Caco-2 (cell line): ENCODE data around the gene LRP1B. TPM values are rescaled to one million over a fixed set of nuclear protein-coding genes. Genes with fewer than 3 reads are reported as not detected.
A peak's percentile ranks its signal among the peaks of the same experiment; 100 is the strongest.

ENCODE experiments used
- BruUV-seq: library from RNA; stranded (reverse); fragments of 400-500 nt; replicated peaks from 2 replicates; lab custom pipeline; 2021; lab: Mats Ljungman, UMichigan
- CTCF ChIA-PET: fragments of 300-600 bp; sonication (Branson Sonifier 250); formaldehyde crosslinking; loops from one replicate; lab custom pipeline; 2022; ENCODE audit warnings: antibody characterized with exemption; lab: Charles Lee
- POLR2A ChIA-PET: fragments of 300-600 bp; sonication (Branson Sonifier 250); formaldehyde crosslinking; loops from one replicate; lab custom pipeline; 2022; ENCODE audit warnings: antibody characterized with exemption; lab: Charles Lee
- DNase-seq, 2 experiments: peaks; one replicate each; pipeline versions ENCODE4 v3.0.0 to v3.0.0-alpha.2; 2020 to 2022
- H3K27me3 ChIP-seq: replicated peaks from 2 replicates; pipeline ENCODE4 v1.6.0; 2011; ENCODE audit warnings: low read length; ENCODE audit not compliant: control insufficient read depth, insufficient read depth
- H3K36me3 ChIP-seq: 2 replicates; pipeline ENCODE4 v1.5.1; 2011; ENCODE audit warnings: low read length; ENCODE audit not compliant: control insufficient read depth, insufficient read depth
- H3K4me1 ChIP-seq: fragments of 250-450 bp; sonication (Bioruptor Pico); 2 replicates; pipeline ENCODE4 v1.5.1; 2020; ENCODE audit warnings: mild to moderate bottlenecking
- H3K4me3 ChIP-seq: 2 replicates; pipeline ENCODE4 v1.5.1; 2011; ENCODE audit warnings: low read depth, mild to moderate bottlenecking, control low read depth, low read length
- H3K9me3 ChIP-seq: fragments of 250-450 bp; sonication (Bioruptor Pico); 2 replicates; pipeline ENCODE4 v1.5.1; 2020; ENCODE audit warnings: mild to moderate bottlenecking, moderate library complexity
- H3K27ac Mint-ChIP-seq: one replicate; pipeline ENCODE4 v1.8.0; 2022; ENCODE audit warnings: mixed read lengths; ENCODE audit not compliant: unreplicated experiment
- H3K27me3 Mint-ChIP-seq: one replicate; pipeline ENCODE4 v1.8.0; 2022; ENCODE audit warnings: mixed read lengths; ENCODE audit not compliant: insufficient read depth, unreplicated experiment
- H3K36me3 Mint-ChIP-seq: one replicate; pipeline ENCODE4 v1.8.0; 2022; ENCODE audit warnings: mild to moderate bottlenecking, mixed read lengths; ENCODE audit not compliant: insufficient read depth, unreplicated experiment
- H3K4me1 Mint-ChIP-seq: one replicate; pipeline ENCODE4 v1.8.0; 2022; ENCODE audit warnings: low read depth, mixed read lengths; ENCODE audit not compliant: unreplicated experiment
- H3K4me3 Mint-ChIP-seq: one replicate; pipeline ENCODE4 v1.8.0; 2022; ENCODE audit warnings: mild to moderate bottlenecking, moderate library complexity, mixed read lengths; ENCODE audit not compliant: unreplicated experiment
- H3K9me3 Mint-ChIP-seq: one replicate; pipeline ENCODE4 v1.8.0; 2022; ENCODE audit warnings: mixed read lengths; ENCODE audit not compliant: unreplicated experiment
- intact Hi-C: fragments of 100-400 bp; cut with micrococcal nuclease; formaldehyde crosslinking; loops from one replicate; pipeline ENCODE4 v1.10.0; 2022; ENCODE audit not compliant: unreplicated experiment
- total RNA-seq: library from RNA; stranded (reverse); gene quantifications from 2 replicates; pipeline ENCODE4 v1.2.3, GENCODE V29; 2022
- TF ChIP-seq, protein P1 (sequence below), 2 experiments: fragments of 200-600 bp in 1 of 2; IDR thresholded peaks; 1 replicate in 1 of 2; 2 replicates in 1 of 2; pipeline versions ENCODE4 v1.5.1 to v1.8.0; 2011 to 2022; ENCODE audit warnings: antibody characterized with exemption in 1 of 2, control low read depth in 1 of 2, inconsistent platforms in 1 of 2, low read depth in 1 of 2, low read length in 1 of 2, mild to moderate bottlenecking in 1 of 2, moderate library complexity in 1 of 2; ENCODE audit not compliant: insufficient read depth in 1 of 2, severe bottlenecking in 1 of 2, unreplicated experiment in 1 of 2

The LRP1B gene
- total RNA-seq, 1 experiment from 2014 or later: not detected

DNA sequence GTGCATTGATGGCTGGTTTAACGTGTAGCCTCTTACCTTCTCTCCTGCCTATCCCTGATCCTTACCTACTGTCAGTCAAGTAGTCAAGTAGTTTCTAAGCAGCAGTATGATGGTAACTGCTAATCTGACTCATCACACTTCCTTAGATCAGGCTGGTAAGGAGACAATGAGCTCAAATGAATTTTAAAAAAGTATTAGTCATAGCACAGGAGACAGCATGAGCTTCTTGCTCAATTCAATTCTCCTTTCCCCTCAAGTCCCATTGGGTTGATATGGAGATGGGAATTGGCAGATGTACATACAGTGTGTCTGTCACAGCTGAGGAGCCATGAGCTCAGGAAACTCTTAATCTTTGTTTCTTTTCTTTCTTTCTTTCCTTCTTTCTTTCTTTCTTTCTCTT, 799.7 kb downstream of the LRP1B start:
- H3K4me3 Mint-ChIP-seq: no peak overlapping the region
- intact Hi-C loops: no loop called here

DNA sequence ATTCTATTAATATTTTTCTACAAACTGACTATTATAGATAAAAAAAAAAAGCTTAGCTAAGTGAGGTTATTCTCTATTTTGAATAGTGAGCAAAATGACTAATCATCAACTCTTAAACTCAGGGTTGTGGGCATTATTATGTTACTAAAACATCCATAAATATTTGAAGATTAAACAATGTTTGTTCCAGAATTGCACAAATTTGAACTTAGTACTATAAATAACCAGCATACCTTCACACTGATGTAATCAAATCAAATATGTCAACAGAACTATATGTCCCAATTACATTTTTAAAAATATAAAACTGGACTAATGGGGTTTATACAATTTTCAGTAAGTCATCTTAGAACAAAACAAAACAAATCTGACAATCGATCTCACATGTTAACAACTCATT, 800.9 kb downstream of the LRP1B start:
- H3K9me3 Mint-ChIP-seq: no peaks in the 10 kb centered on the region
- Histone ChIP-seq H3K36me3 (no peaks in the 10 kb centered on the region), H3K4me1 (no peaks in the 10 kb centered on the region), H3K9me3 (no peaks in the 10 kb centered on the region; the same call in 1 of the 2 replicates), H3K4me3 (no peak overlapping the region), H3K27me3 (no peaks in the 10 kb centered on the region)
- no peak overlapping the region for H3K4me3 Mint-ChIP-seq
- ChIA-PET POLR2A (no interaction called here), CTCF (no interaction called here)
- TF ChIP-seq, protein P1, sequence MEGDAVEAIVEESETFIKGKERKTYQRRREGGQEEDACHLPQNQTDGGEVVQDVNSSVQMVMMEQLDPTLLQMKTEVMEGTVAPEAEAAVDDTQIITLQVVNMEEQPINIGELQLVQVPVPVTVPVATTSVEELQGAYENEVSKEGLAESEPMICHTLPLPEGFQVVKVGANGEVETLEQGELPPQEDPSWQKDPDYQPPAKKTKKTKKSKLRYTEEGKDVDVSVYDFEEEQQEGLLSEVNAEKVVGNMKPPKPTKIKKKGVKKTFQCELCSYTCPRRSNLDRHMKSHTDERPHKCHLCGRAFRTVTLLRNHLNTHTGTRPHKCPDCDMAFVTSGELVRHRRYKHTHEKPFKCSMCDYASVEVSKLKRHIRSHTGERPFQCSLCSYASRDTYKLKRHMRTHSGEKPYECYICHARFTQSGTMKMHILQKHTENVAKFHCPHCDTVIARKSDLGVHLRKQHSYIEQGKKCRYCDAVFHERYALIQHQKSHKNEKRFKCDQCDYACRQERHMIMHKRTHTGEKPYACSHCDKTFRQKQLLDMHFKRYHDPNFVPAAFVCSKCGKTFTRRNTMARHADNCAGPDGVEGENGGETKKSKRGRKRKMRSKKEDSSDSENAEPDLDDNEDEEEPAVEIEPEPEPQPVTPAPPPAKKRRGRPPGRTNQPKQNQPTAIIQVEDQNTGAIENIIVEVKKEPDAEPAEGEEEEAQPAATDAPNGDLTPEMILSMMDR (IDR thresholded peaks at IDR 0.05; ENCODE audit: insufficient read depth in 1 of 2, low read depth in 1 of 2, low read length in 1 of 2, severe bottlenecking in 1 of 2, unreplicated experiment in 1 of 2): no peak
- no peaks in the 10 kb centered on the region for H3K36me3 Mint-ChIP-seq
- no peak overlapping the region for H3K27ac Mint-ChIP-seq
- H3K27me3 Mint-ChIP-seq: no peaks in the 10 kb centered on the region
- intact Hi-C loops: no loop called here
- no peak for DNase-seq
- no peaks in the 10 kb centered on the region for H3K4me1 Mint-ChIP-seq
- BruUV-seq: no TSS peak

More for the DNA sequence above, 799.7 kb downstream of the LRP1B start:
- Mint-ChIP-seq H3K4me1 (no peaks in the 10 kb centered on the region), H3K27me3 (no peaks in the 10 kb centered on the region), H3K9me3 (no peaks in the 10 kb centered on the region), H3K27ac (peak overlapping the region; percentile 38), H3K36me3 (no peaks in the 10 kb centered on the region)
- DNase-seq: no peak
- Histone ChIP-seq H3K9me3 (no peaks in the 10 kb centered on the region; the same call in 1 of the 2 replicates), H3K36me3 (no peaks in the 10 kb centered on the region), H3K27me3 (no peaks in the 10 kb centered on the region), H3K4me3 (no peak overlapping the region), H3K4me1 (no peaks in the 10 kb centered on the region)
- BruUV-seq: no TSS peak
- ChIA-PET CTCF (no interaction called here), POLR2A (no interaction called here)
- TF ChIP-seq, protein P1 (IDR thresholded peaks at IDR 0.05; ENCODE audit: insufficient read depth in 1 of 2, low read depth in 1 of 2, low read length in 1 of 2, severe bottlenecking in 1 of 2, unreplicated experiment in 1 of 2): no peak

GRCh38 chr2:141323571-141323970, 807.2 kb downstream of the LRP1B start:
- Histone ChIP-seq H3K27me3 (no peaks in the 10 kb centered on the region), H3K9me3 (no peaks in the 10 kb centered on the region), H3K4me3 (no peak overlapping the region), H3K4me1 (no peaks in the 10 kb centered on the region), H3K36me3 (no peaks in the 10 kb centered on the region)
- no peak overlapping the region for H3K27ac Mint-ChIP-seq
- intact Hi-C loops: no loop called here
- ChIA-PET POLR2A (no interaction called here), CTCF (no interaction called here)
- no peaks in the 10 kb centered on the region for H3K9me3 Mint-ChIP-seq
- no peaks in the 10 kb centered on the region for H3K27me3 Mint-ChIP-seq
- no peak overlapping the region for H3K4me3 Mint-ChIP-seq
- BruUV-seq: no TSS peak
- H3K36me3 Mint-ChIP-seq: no peaks in the 10 kb centered on the region
- TF ChIP-seq, protein P1 (IDR thresholded peaks at IDR 0.05; ENCODE audit: insufficient read depth in 1 of 2, low read depth in 1 of 2, low read length in 1 of 2, severe bottlenecking in 1 of 2, unreplicated experiment in 1 of 2): no peak
- no peak for DNase-seq
- H3K4me1 Mint-ChIP-seq: no peaks in the 10 kb centered on the region
